GM18507 (cell line): ENCODE results near the gene ZFP92.
A peak's percentile ranks its signal among the peaks of the same experiment; 100 is the strongest.
"Not testable (repeated sequence)": the region's sequence is repeated elsewhere in the genome, so short reads cannot be mapped to it uniquely, and the experiment has no call there.

ENCODE experiments used
- DNase-seq: peaks from one replicate; pipeline ENCODE4 v3.0.0; 2011; ENCODE audit warnings: low read depth; ENCODE audit not compliant: insufficient read length; ENCODE audit errors: extremely low spot score
- FAIRE-seq: peaks from 2 replicates; lab custom pipeline; 2011; peaks lifted over from hg19 to GRCh38; lab: Jason Lieb, UNC

The ZFP92 gene

GRCh38 chrX:153384973-153385372, 26.3 kb upstream of the ZFP92 start:
- not testable (repeated sequence) for DNase-seq, FAIRE-seq

GRCh38 chrX:153386097-153386496, 25.2 kb upstream of the ZFP92 start:
- DNase-seq (no peak), FAIRE-seq (no peak)

- no peak for FAIRE-seq
- no peak for DNase-seq
These were observed 23.9 kb upstream of the ZFP92 start for GRCh38 chrX:153387345-153387744.

GRCh38 chrX:153387987-153388721, 23.1 kb upstream of the ZFP92 start:
- FAIRE-seq (no peak), DNase-seq (no peak)

GRCh38 chrX:153388722-153389459, 22.4 kb upstream of the ZFP92 start:
- DNase-seq (no peak), FAIRE-seq (no peak)

- DNase-seq, FAIRE-seq: not testable (repeated sequence)
These were observed 21.9 kb upstream of the ZFP92 start for GRCh38 chrX:153389460-153389768.

- FAIRE-seq (no peak), DNase-seq (no peak)
These were observed 18.5 kb upstream of the ZFP92 start for GRCh38 chrX:153392642-153393321.

- DNase-seq (no peak), FAIRE-seq (no peak)
These were observed 16.7 kb upstream of the ZFP92 start for GRCh38 chrX:153394612-153395011.

- DNase-seq, result no peak
- no peak for FAIRE-seq
These were observed 15.5 kb upstream of the ZFP92 start for GRCh38 chrX:153395613-153396319.

- FAIRE-seq, result no peak
These were observed 14.7 kb upstream of the ZFP92 start for GRCh38 chrX:153396320-153397195.

GRCh38 chrX:153397256-153397960, 13.9 kb upstream of the ZFP92 start:
- DNase-seq (no peak), FAIRE-seq (no peak)

More at GRCh38 chrX:153396320-153397195, 14.7 kb upstream of the ZFP92 start:
- DNase-seq, result no peak

GRCh38 chrX:153398275-153398960, 12.9 kb upstream of the ZFP92 start:
- FAIRE-seq (no peak), DNase-seq (no peak)

- FAIRE-seq, result peak; percentile 79
These were observed 10.8 kb upstream of the ZFP92 start for GRCh38 chrX:153400146-153401132.

GRCh38 chrX:153401133-153401764, 10.0 kb upstream of the ZFP92 start, which contains the start of gene PNMA6E:
TSS of gene PNMA6E (minus strand) at chrX:153401350. CDS start at chrX:153398849, 2,501 bp downstream.
- DNase-seq, result no peak
- no peak for FAIRE-seq

More at GRCh38 chrX:153400146-153401132, 10.8 kb upstream of the ZFP92 start:
- peak; percentile 39 for DNase-seq

- DNase-seq, result not testable (repeated sequence)
- peak; percentile 21 for FAIRE-seq
These were observed 6.9 kb upstream of the ZFP92 start for GRCh38 chrX:153404333-153404732.

GRCh38 chrX:153405426-153405825, 5.8 kb upstream of the ZFP92 start:
- DNase-seq (no peak), FAIRE-seq (no peak)
